Subcutaneous abdominal adipose tissue (tissue), 5 donors: ENCODE data around the gene DYSF.
A peak's percentile ranks its signal among the peaks of the same experiment; 100 is the strongest.

Source experiments
- H3K27ac ChIP-seq: one replicate; pipeline ENCODE4 v1.7.0; 2013; ENCODE audit warnings: low read depth, mild to moderate bottlenecking, inconsistent platforms, low read length, moderate library complexity
- H3K27me3 ChIP-seq, 5 donors: one replicate each; pipeline ENCODE4 v1.7.0; 2013; ENCODE audit warnings: low read length in 5 of 5, inconsistent platforms in 1 of 5; ENCODE audit not compliant: control insufficient read depth in 5 of 5, insufficient read depth in 4 of 5
- H3K36me3 ChIP-seq, 5 donors: one replicate each; pipeline ENCODE4 v1.7.0; 2013; ENCODE audit warnings: low read length in 5 of 5; ENCODE audit not compliant: control insufficient read depth in 5 of 5, insufficient read depth in 5 of 5
- H3K4me1 ChIP-seq, 5 donors: one replicate each; pipeline ENCODE4 v1.7.0; 2013; ENCODE audit warnings: low read length in 5 of 5, mild to moderate bottlenecking in 3 of 5, moderate library complexity in 1 of 5; ENCODE audit not compliant: control insufficient read depth in 5 of 5, insufficient read depth in 5 of 5
- H3K4me3 ChIP-seq, 5 donors: one replicate each; pipeline ENCODE4 v1.7.0; 2013; ENCODE audit warnings: low read length in 5 of 5, low read depth in 1 of 5
- H3K9ac ChIP-seq, 5 donors: one replicate each; pipeline ENCODE4 v1.7.0; 2013; ENCODE audit warnings: low read length in 5 of 5, mild to moderate bottlenecking in 4 of 5, moderate library complexity in 3 of 5
- H3K9me3 ChIP-seq, 5 donors: one replicate each; pipeline ENCODE4 v1.7.0; 2013; ENCODE audit warnings: low read length in 5 of 5; ENCODE audit not compliant: control insufficient read depth in 5 of 5
- donor health status: healthy.
- donor health status: healthy.
- donor health status: healthy.
- donor health status: healthy.
- donor health status: healthy.

DYSF gene

GRCh38 chr2:71506222-71507153 lies 53.1 kb downstream of the DYSF start:
- Histone ChIP-seq H3K36me3 (no peaks in the 10 kb centered on the region), H3K4me1 (peaks cover 0 to 62% (median 8%) of the 10 kb centered on the region in 5 donors), H3K9ac (no peak overlapping the region), H3K27me3 (peaks cover 0 to 9% (median 2%) of the 10 kb centered on the region in 5 donors), H3K27ac (no peak overlapping the region), H3K9me3 (no peaks in the 10 kb centered on the region), H3K4me3 (no peak overlapping the region)

DNA sequence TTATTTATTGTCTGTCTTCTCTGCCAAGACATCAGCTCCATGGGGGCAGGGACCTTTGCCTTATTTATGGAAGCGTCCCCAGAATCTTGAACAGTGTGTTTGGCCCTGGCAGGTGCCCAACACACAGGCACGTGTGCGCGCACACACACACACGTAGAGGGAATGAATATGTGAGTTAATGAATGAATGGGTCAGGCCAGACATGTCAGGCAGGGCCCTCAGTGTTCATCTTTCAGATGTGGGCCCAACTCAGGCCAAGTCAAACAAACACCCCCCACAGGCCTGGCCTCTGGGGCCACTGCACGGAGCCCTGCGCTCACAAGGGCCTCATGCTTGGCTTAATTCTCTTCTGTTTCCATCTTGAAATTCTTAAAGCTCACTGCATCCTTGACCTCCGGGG lies 54.1 kb downstream of the DYSF start:
- H3K27ac ChIP-seq: no peak overlapping the region
- no peak overlapping the region for H3K4me3 ChIP-seq
- no peak overlapping the region for H3K9ac ChIP-seq
- peaks cover 0 to 52% (median 7%) of the 10 kb centered on the region in 5 donors for H3K4me1 ChIP-seq
- peaks cover 0 to 10% (median 6%) of the 10 kb centered on the region in 5 donors for H3K27me3 ChIP-seq
- H3K9me3 ChIP-seq: no peaks in the 10 kb centered on the region
- H3K36me3 ChIP-seq: no peaks in the 10 kb centered on the region

DNA sequence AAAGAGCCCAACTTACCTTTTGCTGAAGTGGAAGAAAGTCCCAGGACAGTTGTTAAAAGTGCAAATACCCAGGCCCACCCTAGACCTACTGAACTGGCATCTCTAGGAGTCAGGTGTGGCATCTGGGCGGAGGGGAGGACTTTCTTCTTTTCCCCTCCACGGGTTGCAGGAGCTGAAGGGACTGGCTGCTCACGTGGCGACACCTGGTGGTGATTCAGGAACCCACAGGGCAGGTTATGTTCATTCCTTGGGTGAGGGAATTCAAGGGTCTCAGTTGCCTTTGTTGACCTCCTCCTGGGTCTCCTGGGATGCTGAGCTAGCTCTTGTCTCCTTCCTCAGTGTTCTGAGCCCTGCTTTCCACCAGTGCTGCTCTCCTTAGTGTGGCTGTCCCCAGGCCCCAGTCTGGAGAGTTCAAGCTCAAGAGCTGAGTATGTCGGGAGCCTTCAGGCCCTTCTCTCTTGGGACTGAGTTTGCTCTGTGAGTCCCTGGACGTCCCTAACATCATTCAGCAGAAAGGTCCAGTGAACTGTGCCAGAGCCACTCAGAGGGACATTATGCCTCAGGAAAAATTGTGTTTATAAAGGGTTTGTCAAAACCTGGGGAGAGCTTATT lies 56.9 kb downstream of the DYSF start:
- Histone ChIP-seq H3K4me1 (peaks cover 0 to 32% (median 2%) of the 10 kb centered on the region in 5 donors), H3K4me3 (no peak overlapping the region), H3K9ac (no peak overlapping the region), H3K9me3 (no peaks in the 10 kb centered on the region), H3K27ac (no peak overlapping the region), H3K36me3 (peaks cover 0 to under 1% (median 0%) of the 10 kb centered on the region in 5 donors), H3K27me3 (peaks cover 0 to 6% (median 4%) of the 10 kb centered on the region in 5 donors)

DNA sequence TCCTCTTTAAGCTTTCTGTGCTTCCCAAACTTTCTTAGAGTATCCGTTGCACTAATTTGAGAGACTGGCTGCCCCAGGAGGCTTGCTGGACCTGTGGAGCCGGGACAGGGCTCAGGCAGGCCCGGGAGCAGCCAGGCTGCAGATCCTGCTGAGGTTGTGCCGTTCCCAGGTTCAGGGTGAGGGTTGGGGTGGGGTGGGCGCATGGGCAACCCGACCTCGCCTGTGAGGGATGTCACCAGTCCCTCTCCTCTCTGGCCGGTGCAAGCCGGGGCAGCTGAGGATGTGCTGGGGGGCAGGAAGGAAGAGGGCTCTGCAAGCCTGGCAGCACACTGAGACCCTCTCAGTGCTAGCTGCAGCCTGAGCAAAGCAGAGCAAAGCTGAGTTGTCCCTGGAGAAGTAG lies 57.6 kb downstream of the DYSF start:
- H3K27ac ChIP-seq: no peak overlapping the region
- H3K36me3 ChIP-seq: peaks cover 0 to 6% (median 3%) of the 10 kb centered on the region in 5 donors
- no peak overlapping the region for H3K9ac ChIP-seq
- H3K27me3 ChIP-seq: peaks cover 0 to 6% (median 4%) of the 10 kb centered on the region in 5 donors
- H3K9me3 ChIP-seq: no peaks in the 10 kb centered on the region
- H3K4me3 ChIP-seq: no peak overlapping the region
- peaks cover 0 to 26% (median 2%) of the 10 kb centered on the region in 5 donors for H3K4me1 ChIP-seq

- Histone ChIP-seq H3K27me3 (peaks cover 0 to 6% (median 4%) of the 10 kb centered on the region in 5 donors), H3K4me3 (no peak overlapping the region)
Measured at GRCh38 chr2:71511776-71512175, 58.4 kb downstream of the DYSF start.

GRCh38 chr2:71512386-71512785 lies 59.0 kb downstream of the DYSF start:
- H3K36me3 ChIP-seq: peaks cover 0 to 21% (median 12%) of the 10 kb centered on the region in 5 donors
- H3K4me3 ChIP-seq: no peak overlapping the region
- peaks cover 0 to 14% (median 0%) of the 10 kb centered on the region in 5 donors for H3K4me1 ChIP-seq
- no peak overlapping the region for H3K27ac ChIP-seq
- peak overlapping the region in 1 of 5 donors; percentile 6 for H3K9ac ChIP-seq
- peaks cover 0 to 6% (median 4%) of the 10 kb centered on the region in 5 donors for H3K27me3 ChIP-seq
- no peaks in the 10 kb centered on the region for H3K9me3 ChIP-seq

More at GRCh38 chr2:71511776-71512175, 58.4 kb downstream of the DYSF start:
- H3K4me1 ChIP-seq: peaks cover 0 to 19% (median 0%) of the 10 kb centered on the region in 5 donors
- peaks cover 0 to 15% (median 12%) of the 10 kb centered on the region in 5 donors for H3K36me3 ChIP-seq
- no peaks in the 10 kb centered on the region for H3K9me3 ChIP-seq
- no peak overlapping the region for H3K9ac ChIP-seq
- no peak overlapping the region for H3K27ac ChIP-seq

DNA sequence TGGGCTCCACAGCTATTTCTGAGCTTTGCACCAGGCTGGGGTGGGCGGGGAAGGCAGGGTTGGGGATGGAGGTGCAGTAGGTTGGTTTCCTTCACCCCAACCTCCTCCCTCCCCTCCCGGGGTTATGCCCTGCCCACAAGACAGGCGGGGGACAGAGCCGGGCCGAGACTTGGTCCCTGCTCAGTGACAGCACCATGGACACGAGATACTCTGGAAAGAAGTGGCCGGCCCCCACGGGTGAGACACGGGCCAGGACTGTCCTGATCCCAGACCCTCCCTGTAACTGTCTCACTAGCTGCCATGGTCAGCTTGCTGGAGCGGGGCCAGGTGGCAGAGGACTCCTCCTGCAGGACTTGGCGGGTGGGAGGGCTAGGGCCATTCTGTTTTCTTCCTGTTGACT lies 59.7 kb downstream of the DYSF start:
- no peak overlapping the region for H3K9ac ChIP-seq
- H3K36me3 ChIP-seq: peaks cover 0 to 21% (median 14%) of the 10 kb centered on the region in 5 donors
- H3K4me1 ChIP-seq: peaks cover 0 to 14% (median 0%) of the 10 kb centered on the region in 5 donors
- no peak overlapping the region for H3K27ac ChIP-seq
- peaks cover 0 to 6% (median 4%) of the 10 kb centered on the region in 5 donors for H3K27me3 ChIP-seq
- no peaks in the 10 kb centered on the region for H3K9me3 ChIP-seq
- H3K4me3 ChIP-seq: no peak overlapping the region

DNA sequence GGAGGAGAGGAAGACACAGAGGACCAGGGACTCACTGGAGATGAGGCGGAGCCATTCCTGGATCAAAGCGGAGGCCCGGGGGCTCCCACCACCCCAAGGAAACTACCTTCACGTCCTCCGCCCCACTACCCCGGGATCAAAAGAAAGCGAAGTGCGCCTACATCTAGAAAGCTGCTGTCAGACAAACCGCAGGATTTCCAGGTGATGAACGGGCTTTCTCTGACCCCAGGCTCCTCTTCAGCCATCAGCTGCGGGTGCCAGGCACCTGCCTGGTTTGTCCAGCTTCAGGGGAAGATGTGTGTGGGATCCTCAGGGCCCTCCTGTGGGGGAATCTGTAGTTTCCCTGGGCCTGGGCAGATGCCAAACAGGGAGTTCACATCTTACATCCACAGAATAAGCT lies 60.4 kb downstream of the DYSF start:
- H3K27me3 ChIP-seq: peaks cover 0 to 6% (median 4%) of the 10 kb centered on the region in 5 donors
- H3K36me3 ChIP-seq: peaks cover 0 to 21% (median 14%) of the 10 kb centered on the region in 5 donors
- no peak overlapping the region for H3K9ac ChIP-seq
- no peak overlapping the region for H3K27ac ChIP-seq
- no peaks in the 10 kb centered on the region for H3K9me3 ChIP-seq
- peaks cover 0 to 14% (median 0%) of the 10 kb centered on the region in 5 donors for H3K4me1 ChIP-seq
- no peak overlapping the region for H3K4me3 ChIP-seq

GRCh38 chr2:71516253-71516888 lies 63.0 kb downstream of the DYSF start:
- no peaks in the 10 kb centered on the region for H3K9me3 ChIP-seq
- no peak overlapping the region for H3K4me3 ChIP-seq
- peaks cover 0 to 30% (median 16%) of the 10 kb centered on the region in 5 donors for H3K36me3 ChIP-seq
- no peak overlapping the region for H3K9ac ChIP-seq
- peaks cover 0 to 6% (median 0%) of the 10 kb centered on the region in 5 donors for H3K4me1 ChIP-seq
- H3K27me3 ChIP-seq: peaks cover 0 to 5% (median 4%) of the 10 kb centered on the region in 5 donors
- H3K27ac ChIP-seq: no peak overlapping the region
